Gastroesophageal sphincter (tissue), 4 donors: ENCODE data around the gene AK8. TPM values are rescaled to one million over a fixed set of nuclear protein-coding genes. Genes with fewer than 3 reads are reported as not detected.

ENCODE experiments used
- ATAC-seq: fragments of 150-250 bp; one replicate; pipeline ENCODE4 v1.9.1; 2016; ENCODE audit warnings: mild to moderate bottlenecking, moderate library complexity
- H3K27ac ChIP-seq, 4 donors: fragments of 200-600 bp; sonication (generic) in 3 of 4; 1 replicate in 3 of 4; 2 replicates in 1 of 4; pipeline ENCODE4 v1.5.1; 2016 to 2019
- H3K27me3 ChIP-seq: fragments of 200-600 bp; sonication (generic); one replicate; pipeline ENCODE4 v1.5.1; 2019
- H3K36me3 ChIP-seq, 2 donors: fragments of 200-600 bp; sonication (generic); one replicate each; pipeline ENCODE4 v1.5.1; 2019; ENCODE audit warnings: control low read depth in 1 of 2
- H3K4me1 ChIP-seq, 3 donors: fragments of 200-600 bp; sonication (generic); 1 replicate in 2 of 3; 2 replicates in 1 of 3; pipeline ENCODE4 v1.5.1; 2016 to 2019; ENCODE audit warnings: control low read depth in 2 of 3
- H3K4me3 ChIP-seq, 2 donors: fragments of 200-600 bp; sonication (generic); one replicate each; pipeline ENCODE4 v1.5.1; 2019; ENCODE audit warnings: mild to moderate bottlenecking in 1 of 2, moderate library complexity in 1 of 2
- H3K9me3 ChIP-seq, 3 donors: fragments of 200-600 bp; sonication (generic); one replicate each; pipeline ENCODE4 v1.5.1; 2017 to 2019; ENCODE audit warnings: control low read depth in 2 of 3
- CTCF ChIP-seq, 4 experiments: fragments of 200-600 bp in 2 of 4; fragments of 450-650 bp in 2 of 4; sonication (generic) in 1 of 4; IDR thresholded peaks; one replicate each; pipeline ENCODE4 v1.5.1; 2017 to 2019; ENCODE audit warnings: antibody characterized with exemption in 4 of 4, mild to moderate bottlenecking in 2 of 4, moderate library complexity in 2 of 4
- EP300 ChIP-seq: sonication (generic); formaldehyde crosslinking; IDR thresholded peaks from one replicate; pipeline ENCODE4 v1.6.1; 2017; ENCODE audit warnings: antibody characterized with exemption, mild to moderate bottlenecking
- POLR2A ChIP-seq, 2 donors: fragments of 450-650 bp; IDR thresholded peaks; one replicate each; pipeline ENCODE4 v1.6.1; 2017; ENCODE audit warnings: antibody characterized with exemption in 2 of 2, mild to moderate bottlenecking in 2 of 2, moderate library complexity in 1 of 2
- POLR2AphosphoS5 ChIP-seq: sonication (generic); formaldehyde crosslinking; IDR thresholded peaks from one replicate; pipeline ENCODE4 v1.6.1; 2017; ENCODE audit warnings: antibody characterized with exemption
- WGBS, 2 donors: methylation state at CpG; one replicate each; pipeline ENCODE4 v1.1.5; 2018; ENCODE audit warnings: low coverage in 1 of 2; 5-methylcytosine and 5-hydroxymethylcytosine counted together
- total RNA-seq, 4 donors: library from RNA; depleted of rRNA; stranded (reverse); fragments of >200 nt; gene quantifications; one replicate each; pipeline ENCODE4 v1.1.0, GENCODE V29; 2016

The AK8 gene
- total RNA-seq, 4 donors from 2014 or later = 0.31 to 0.81 (median 0.63) TPM

GRCh38 chr9:132846918-132847515, 31.1 kb downstream of the AK8 start:
- no peaks in the 10 kb centered on the region for H3K9me3 ChIP-seq
- no peaks in the 10 kb centered on the region for H3K27me3 ChIP-seq
- no peak overlapping the region for H3K4me3 ChIP-seq
- TF ChIP-seq CTCF (IDR thresholded peaks at IDR 0.05) (no peak), EP300 (no peak), POLR2A (IDR thresholded peaks at IDR 0.05) (no peak), POLR2AphosphoS5 (no peak)
- H3K36me3 ChIP-seq = no peaks in the 10 kb centered on the region
- WGBS, 2 donors = 91% methylated on average over 6 of the region's 15 CpGs; no CpG with 5 or more reads in 1 of the 2 donors
- no peak for ATAC-seq
- H3K27ac ChIP-seq = no peak overlapping the region
- no peaks in the 10 kb centered on the region for H3K4me1 ChIP-seq

- no peaks in the 10 kb centered on the region for H3K4me1 ChIP-seq
- H3K9me3 ChIP-seq = no peaks in the 10 kb centered on the region
- H3K27ac ChIP-seq = no peak overlapping the region
- no peaks in the 10 kb centered on the region for H3K36me3 ChIP-seq
- 63 to 78% methylated on average over 3 to 7 of the region's 12 CpGs for WGBS, 2 donors
- H3K4me3 ChIP-seq = no peak overlapping the region
- H3K27me3 ChIP-seq = no peaks in the 10 kb centered on the region
- TF ChIP-seq EP300 = no peak
- no peak for TF ChIP-seq POLR2AphosphoS5
- no peak for TF ChIP-seq CTCF (IDR thresholded peaks at IDR 0.05)
- no peak for TF ChIP-seq POLR2A (IDR thresholded peaks at IDR 0.05)
- ATAC-seq = no peak
Measured at GRCh38 chr9:132846109-132846917, 31.8 kb downstream of the AK8 start.

GRCh38 chr9:132842124-132843044, 35.7 kb downstream of the AK8 start:
- H3K4me1 ChIP-seq = no peaks in the 10 kb centered on the region
- no peak overlapping the region for H3K4me3 ChIP-seq
- WGBS, 2 donors = 50 to 63% methylated on average over 3 to 4 of the region's 5 CpGs
- no peak overlapping the region for H3K27ac ChIP-seq
- no peaks in the 10 kb centered on the region for H3K9me3 ChIP-seq
- no peaks in the 10 kb centered on the region for H3K27me3 ChIP-seq
- no peaks in the 10 kb centered on the region for H3K36me3 ChIP-seq
- no peak for ATAC-seq
- TF ChIP-seq POLR2A (IDR thresholded peaks at IDR 0.05) = no peak
- no peak for TF ChIP-seq EP300
- TF ChIP-seq CTCF (IDR thresholded peaks at IDR 0.05) = no peak
- TF ChIP-seq POLR2AphosphoS5 = no peak

GRCh38 chr9:132840980-132841379, 37.1 kb downstream of the AK8 start:
- 74 to 88% methylated on average over 4 to 9 of the region's 13 CpGs for WGBS, 2 donors
- H3K4me3 ChIP-seq = no peak overlapping the region
- H3K4me1 ChIP-seq = no peaks in the 10 kb centered on the region
- no peak overlapping the region for H3K27ac ChIP-seq
- TF ChIP-seq EP300 (no peak), CTCF (IDR thresholded peaks at IDR 0.05) (no peak), POLR2A (IDR thresholded peaks at IDR 0.05) (no peak), POLR2AphosphoS5 (no peak)
- no peaks in the 10 kb centered on the region for H3K27me3 ChIP-seq
- ATAC-seq = no peak
- H3K9me3 ChIP-seq = no peaks in the 10 kb centered on the region
- no peaks in the 10 kb centered on the region for H3K36me3 ChIP-seq
